ENCODE measurements around the gene BET1L.
"Not testable (repeated sequence)": the region's sequence is repeated elsewhere in the genome, so short reads cannot be mapped to it uniquely, and the experiment has no call there.

Gene BET1L

DNA sequence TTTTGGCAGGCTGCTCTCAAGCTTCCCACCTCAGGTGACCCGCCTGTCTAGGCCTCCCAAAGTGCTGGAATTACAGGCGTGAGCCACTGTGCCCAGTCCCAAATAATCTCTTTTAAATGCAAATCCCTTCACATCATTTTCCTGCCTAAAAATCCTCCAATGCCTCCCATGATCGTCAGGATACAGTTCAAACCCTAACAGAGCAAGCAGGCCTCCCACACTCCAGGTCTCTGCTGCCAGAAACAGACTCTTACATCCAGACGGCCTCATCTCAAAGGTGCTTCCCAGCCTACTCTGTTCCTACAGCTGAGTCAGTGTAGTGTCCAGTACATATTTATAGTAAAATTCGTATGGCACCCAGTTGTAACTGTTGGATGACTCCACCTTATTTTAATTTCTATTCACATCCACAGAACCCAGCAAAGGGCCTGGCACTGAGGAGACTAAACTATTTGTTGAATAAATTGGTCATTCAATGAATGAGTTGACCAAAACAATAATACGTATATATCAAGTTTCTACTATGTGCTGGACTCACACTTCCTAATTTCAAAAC, 20.7 kb upstream of the BET1L start:
- DNase-seq: no peak

DNA sequence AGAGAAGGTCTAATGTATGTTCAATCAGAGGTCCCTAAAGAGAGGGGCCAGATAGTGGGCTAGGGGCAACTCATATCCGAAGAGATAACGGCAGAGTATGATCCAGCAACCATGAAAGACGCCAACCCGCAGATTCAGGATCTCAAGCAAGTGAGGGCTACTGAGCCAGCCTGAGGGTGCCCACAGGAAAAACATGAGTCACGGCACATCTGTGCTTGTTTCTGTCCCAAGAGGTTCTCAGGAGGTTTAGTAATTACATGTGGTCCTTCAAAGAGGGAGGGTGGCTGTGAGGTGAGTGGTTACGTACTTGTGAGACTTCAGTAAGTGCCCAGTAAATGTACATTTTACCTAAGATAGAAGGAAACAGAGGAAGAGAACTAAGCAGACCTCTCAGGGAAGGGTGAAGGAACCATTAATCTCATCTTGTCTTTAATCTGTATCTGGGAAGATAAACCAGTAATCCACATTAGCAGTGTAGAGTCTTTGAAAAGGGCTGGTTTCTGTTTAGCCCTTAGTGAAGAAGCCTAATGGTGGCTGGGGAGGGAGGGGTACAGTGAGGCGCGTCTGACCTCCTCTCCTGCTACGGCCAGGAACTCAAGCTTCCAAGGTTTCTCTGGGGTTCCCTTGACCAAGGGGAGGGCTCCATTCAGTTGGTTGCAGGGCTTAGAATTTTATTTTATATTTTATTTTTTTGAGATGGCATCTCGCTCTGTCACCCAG, 18.7 kb upstream of the BET1L start:
- peak; percentile 30 for DNase-seq

DNA sequence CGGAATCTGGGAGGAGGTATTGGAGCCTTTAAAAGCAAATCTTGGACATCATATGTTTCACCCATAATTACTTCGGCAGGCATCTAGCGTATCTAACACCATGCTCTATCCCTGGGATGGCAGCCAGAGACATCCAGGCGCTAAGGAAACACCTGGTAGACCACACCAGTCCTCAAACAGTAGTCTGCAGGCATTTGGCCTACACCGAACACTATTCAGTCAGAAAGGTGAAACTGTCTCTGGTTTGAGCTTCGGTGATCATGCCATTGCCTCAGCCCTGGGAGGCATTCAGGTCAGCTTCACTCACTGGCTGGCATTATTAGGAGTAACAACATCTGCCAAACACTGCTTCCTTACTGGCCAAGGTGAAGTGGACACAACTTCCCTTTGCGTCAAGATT, 17.2 kb upstream of the BET1L start:
- no peak for DNase-seq

DNA sequence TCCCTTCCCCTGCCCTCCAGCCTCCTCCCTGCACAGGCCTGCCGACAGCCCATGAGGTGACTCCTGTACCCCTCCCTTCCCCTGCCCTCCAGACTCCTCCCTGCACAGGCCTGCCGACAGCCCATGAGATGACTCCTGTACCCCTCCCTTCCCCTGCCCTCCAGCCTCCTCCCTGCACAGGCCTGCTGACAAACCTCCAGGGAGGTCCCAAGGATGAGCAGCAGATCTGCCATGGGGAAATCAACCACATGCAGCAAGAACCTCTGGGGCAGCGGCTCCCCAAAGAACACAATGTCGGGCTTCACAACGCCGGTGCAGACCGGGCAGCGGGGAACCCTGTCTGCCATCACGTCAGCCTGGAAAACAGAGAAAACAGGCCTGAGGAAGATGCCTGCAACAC, 16.7 kb upstream of the BET1L start:
- DNase-seq: no peak

DNA sequence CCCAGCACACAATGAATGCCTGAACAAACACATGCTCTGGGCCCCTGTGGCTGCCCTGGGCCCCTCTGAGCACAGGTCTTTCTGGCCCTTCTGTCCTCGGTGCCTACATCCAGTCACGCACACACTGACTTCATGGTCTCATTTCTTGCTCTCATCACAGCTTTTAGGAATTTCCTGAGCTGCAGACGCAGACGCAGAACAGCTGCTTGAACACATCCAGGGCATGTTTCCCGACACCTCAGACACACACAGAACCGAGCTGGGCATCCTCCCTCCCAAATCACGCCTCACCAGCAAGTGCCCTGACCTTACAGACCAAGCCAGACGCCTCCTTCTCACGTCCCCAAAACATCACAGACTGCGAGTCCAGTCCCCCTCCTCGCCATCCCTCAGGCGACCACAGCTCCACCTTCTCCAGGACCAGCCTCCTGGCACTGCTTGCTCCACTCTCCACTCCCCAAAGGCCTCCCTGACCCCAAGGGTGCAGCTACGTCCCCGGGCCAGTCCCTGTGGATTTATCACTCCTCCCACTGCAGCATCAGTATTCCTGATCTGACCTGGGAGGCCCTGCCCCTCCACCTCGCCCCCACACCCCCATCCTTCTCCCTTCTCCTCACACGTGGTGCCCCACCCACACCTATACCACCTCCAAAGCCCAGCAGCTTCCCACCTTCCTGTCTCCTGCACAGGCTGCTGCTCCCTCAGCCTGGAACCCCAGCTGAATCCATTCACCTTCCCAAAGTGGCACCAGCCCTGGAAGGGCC, 16.0 kb upstream of the BET1L start:
- DNase-seq: no peak

DNA sequence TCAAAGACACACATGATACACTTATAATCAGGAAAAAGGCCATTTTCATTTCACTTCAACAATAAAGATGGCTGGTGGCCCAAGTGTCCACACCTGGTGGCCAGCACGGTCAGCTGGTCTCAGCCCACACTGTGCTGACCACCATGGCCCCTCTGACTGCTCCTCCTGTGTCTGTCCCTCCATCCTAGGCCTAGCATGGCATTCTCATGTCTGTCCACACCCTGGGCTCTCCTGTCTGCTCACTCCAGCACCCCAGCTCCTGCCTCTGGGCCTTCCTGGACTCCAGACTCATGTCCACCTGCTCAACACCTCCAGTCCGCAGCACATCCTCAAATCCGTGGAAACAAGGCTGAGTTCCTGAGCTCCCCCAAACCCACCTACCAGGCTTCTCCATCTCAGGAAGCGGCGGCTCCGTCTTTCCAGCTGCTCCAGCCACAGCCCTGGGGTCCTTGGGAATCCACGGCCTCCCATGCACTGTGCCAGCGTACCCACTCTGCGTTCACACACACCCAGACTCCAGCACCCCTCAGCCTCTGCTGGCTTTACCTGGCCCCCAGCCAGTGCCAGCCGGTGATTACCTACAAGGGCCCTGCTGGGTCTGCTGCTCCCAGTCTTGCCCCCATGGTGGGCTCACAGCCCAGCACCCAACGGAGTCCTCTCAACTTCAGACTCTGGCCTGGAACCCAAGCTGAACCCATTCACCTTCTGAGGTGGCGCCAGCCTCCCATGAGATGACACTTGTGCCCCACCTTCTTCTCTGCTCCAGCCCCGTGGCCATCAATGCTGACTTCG, 15.0 kb upstream of the BET1L start:
- DNase-seq: no peak

DNA sequence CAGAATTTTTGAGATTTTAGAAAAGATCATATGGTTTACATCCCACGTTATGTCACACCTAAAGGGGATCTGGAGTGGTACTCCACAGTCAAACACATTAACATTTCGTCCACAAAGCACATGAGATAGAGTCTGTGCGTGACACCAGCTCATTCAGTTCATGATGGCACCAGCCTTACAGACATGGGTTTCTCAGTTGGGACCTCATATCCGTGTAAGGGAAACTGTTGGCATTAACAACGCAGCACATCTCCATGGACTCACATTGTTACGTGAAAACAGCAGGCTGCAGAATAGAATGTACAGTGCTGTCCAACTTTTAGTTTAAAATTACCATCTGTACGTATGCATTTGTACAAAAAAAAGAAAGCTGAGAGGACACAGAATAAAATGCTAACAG, 14.3 kb upstream of the BET1L start:
- no peak for DNase-seq

DNA sequence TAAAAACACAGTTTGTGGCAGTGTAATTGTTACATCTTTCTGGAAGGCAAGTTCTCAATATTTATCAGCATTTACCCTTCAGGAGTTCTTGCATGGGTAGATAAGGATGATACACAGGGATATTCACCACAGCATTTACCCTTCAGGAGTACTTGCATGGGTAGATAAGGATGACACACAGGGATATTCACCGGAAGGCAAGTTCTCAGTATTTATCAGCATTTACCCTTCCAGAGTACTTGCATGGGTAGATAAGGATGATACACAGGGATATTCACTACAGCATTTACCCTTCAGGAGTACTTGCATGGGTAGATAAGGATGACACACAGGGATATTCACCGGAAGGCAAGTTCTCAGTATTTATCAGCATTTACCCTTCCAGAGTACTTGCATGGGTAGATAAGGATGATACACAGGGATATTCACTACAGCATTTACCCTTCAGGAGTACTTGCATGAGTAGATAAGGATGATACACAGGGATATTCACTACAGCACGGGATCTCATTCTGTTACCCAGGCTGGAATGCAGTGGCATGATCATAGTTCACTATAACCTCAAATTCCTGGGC, 13.5 kb upstream of the BET1L start:
- not testable (repeated sequence) for DNase-seq

DNA sequence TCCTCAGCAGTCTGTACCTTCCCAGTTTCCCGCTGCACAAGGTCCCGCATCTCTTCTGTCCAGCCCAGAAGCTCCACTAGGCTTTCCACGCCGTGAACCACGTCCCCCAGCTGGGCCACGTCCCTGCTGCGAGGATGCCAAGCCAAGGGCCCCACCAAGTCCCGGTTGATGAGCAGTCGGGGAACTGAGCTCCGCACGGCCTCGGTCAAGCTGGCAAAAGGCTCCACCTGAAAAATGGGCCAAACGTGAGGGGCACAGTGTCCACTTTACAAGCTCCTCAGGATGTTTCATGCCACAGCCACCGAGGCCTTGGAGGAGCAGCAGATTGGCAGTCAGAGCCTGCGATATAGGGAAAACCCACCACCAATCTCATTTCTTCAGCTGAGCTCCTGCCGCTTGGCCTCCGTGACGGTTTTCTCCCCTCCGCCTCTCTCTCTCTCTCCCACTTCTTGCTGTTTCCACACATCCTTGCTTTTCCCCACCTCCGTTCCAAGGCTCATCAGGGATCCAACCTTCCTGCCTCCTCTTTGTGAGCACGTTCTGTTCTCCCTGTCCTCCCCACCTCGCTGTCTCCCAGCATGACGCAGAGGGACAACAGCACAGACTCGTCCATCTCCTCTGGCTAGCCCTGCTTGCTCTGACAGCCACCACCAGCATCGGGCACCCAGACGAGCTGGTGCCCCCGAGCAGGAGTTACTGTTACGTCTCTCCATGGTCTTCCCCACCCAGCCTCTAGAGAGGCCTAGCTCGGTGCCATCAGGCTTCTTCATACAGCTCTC, 11.8 kb upstream of the BET1L start:
- no peak for DNase-seq

DNA sequence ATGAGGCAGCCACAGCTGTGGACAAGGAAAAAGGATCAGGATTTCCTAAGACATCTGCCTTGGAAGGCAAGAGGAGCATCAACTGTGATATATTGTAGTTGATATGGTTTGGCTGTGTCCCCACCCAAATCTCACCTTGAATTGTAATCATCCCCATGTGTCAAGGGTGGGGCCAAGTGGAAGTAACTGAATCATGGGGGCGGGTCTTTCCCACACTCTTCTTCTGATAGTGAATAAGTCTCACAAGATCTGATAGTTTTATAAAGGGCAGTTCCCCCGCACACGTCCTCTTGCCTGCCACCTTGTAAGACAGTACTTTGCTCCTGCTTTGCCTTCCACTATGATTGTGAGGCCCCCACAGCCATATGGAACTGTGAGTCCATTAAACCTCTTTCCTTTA, 10.5 kb upstream of the BET1L start:
- DNase-seq: no peak

DNA sequence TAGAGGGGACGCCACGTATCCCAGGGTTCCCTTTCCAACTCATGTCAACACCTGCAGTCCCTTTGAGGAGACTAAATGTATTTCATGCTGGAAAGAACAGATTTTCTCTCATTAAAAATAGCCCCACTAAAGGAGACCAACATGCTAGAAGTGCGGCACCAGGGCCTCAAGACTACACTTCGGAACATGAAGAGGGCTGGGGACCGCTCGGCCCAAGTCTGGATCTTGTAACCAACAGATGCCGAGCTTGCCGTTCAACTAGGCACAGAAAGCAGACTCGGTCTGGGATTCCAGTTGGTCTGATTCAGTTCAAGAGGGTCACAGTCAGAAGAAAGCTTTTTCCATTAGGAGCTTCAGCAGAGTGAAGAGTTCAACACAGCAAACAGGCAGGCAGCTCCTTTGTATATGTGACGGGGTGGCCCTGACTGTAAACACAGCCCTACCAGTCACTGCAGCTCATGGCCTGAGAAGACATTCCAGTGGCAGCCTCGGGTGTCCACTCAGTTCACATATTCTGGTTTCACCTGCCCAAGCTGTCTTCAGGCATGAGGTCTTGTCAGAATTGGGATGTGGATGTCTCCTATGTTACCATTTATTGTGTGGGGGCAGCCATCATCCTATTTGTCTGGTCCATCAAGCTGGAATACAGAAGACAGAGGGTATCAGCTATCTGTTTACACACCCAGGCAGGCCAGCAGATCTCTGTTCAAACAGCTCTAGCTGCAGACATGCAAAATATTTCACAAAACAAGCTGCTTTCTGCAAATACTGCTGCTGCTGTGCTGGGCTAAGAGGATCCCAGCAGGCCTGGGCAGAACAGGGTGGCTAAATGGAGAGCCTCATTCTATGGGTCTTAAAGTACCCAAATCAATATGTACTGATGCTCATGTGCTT, 9.1 kb upstream of the BET1L start:
- DNase-seq: no peak

DNA sequence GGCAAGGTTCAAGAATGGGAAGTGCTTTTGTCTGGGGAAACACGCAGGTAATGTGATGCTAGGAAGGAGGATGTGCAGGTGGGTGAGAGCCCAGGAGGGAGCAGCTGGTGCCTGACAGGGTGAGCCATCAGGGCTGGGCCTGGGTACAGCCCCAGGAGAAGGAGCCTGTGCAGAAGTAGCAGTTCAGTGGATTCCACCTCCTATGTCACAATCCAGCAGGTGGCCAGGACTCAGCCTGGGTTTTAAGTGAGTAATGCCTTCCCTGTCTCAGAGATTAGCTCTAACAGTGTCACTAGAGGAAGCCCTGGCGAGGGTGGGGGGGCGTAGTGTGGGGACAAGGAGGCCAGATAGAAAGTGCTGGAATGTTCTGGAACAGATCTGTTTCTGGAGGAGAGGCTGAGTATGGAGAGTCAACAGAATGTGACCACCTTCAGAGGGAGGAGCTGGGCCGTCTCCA, 8.4 kb upstream of the BET1L start:
- DNase-seq: no peak

DNA sequence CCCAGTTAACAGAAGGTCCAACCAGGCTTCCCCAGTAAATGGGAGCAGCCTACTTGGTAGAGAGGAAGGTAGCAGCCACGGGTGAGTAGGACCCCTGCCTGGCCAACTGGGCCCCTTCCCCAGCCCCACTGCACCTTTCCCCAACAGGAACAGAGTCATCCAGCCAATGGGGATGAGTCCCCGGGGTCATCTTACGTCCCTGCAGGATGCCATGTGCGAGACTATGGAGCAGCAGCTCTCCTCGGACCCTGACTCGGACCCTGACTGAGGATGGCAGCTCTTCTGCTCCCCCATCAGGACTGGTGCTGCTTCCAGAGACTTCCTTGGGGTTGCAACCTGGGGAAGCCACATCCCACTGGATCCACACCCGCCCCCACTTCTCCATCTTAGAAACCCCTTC, 6.9 kb upstream of the BET1L start:
- DNase-seq: no peak

DNA sequence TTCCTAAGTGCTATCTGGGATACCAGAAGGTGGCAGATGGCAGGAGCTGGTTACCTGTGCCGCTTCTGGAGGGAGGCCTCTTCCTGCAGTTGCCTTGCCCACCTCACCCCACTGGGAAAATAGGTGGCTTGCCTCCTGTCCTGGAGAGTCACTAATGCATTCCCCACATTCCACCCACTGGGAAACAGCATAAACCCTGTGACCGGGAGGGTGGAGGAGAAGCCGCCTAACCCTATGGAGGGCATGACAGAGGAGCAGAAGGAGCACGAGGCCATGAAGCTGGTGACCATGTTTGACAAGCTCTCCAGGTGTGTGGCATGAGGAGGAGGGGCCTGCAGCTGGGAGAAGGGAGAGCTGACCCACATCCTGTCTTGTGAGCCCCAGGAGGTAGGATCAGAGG, 5.9 kb upstream of the BET1L start:
- no peak for DNase-seq

DNA sequence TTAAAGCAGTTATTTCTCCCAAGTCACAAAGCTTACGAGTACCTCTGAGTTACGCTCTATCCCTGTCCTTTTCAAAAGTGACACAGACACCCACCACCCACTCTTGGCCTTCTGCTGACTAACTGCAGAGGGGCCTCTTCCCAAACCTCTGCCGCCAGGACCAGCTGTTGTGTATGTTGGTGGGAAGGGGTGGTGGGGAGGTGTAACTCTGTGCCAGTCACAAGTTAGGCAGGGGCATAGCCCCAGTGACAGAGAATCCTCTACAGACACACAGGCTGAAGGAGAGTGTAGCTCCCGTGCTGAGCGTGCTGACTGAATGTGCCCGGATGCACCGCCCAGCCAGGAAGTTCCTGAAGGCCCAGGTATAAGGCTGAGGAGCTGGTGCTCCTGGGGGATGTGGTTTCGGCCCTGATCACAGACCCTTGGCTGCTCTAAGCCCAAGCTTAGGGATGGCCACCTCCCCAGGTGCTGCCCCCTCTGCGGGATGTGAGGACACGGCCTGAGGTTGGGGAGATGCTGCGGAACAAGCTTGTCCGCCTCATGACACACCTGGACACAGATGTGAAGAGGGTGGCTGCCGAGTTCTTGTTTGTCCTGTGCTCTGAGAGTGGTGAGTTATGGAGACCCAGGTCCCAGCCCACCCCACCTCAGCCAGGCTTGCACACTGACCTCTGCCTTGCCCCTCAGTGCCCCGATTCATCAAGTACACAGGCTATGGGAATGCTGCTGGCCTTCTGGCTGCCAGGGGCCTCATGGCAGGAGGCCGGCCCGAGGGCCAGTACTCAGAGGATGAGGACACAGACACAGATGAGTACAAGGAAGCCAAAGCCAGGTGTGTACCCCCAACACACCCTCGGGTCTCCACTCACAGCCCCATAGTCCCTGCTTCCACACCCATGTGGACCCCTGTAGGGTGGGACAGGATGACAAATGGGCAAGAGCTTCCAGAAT, 5.2 kb upstream of the BET1L start:
- DNase-seq: no peak

DNA sequence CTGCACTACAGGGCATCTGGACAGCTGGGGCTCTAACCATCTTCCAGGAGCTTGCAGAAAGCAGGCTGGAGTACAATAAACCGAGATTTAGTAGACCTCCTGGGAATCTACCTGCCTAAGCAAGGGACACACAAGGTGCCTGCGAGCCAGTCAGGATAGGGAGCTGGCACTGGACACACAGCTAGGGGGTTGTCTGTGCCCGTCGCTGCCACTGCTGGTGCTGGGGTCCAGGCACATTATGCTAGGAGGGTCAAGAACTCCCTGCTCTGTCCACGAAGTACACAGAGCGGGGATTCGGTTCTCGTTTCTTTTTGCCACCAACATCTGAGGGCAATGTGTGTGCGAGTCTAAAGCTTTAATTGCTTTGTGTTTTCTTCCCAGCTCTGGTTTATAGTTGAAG, 4.5 kb upstream of the BET1L start:
- DNase-seq: no peak

DNA sequence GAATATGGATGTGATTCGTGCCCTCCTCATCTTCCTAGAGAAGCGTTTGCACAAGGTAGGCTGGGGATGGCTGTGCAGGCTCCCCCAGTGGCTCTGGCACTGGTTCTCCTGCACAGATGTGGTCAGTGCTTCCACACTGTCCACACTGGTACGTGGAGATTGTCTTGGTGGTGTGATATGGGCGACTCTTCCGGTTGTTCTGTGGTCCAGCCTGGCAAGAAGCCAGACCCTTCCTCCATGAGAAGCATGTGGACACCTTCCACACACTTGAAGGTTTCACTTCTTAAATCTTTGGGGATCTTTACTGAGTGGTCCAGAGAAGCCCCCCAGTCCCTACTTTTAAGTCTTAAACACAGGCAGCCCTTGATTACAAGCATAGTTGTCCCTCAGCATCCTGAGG, 4.1 kb upstream of the BET1L start:
- DNase-seq: no peak

DNA sequence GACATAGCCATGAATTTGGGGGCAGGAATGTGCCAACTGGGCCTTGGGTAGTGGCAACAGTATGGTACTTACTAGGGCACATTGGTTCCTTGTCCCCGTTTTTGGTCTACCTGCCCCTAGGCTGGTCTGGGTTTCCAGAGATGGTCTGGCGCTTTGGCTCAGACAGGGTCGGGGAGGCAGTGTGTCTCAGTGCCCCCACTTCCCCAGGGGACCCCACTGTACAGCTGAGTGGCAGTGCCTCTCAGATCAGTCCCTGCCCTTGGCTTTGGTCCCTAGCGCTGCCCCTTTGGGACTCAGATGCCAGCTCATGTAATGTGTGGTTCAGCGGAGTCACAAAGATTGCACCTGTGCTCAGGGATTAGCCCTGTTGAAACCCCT, 3.6 kb upstream of the BET1L start:
- no peak for DNase-seq

DNA sequence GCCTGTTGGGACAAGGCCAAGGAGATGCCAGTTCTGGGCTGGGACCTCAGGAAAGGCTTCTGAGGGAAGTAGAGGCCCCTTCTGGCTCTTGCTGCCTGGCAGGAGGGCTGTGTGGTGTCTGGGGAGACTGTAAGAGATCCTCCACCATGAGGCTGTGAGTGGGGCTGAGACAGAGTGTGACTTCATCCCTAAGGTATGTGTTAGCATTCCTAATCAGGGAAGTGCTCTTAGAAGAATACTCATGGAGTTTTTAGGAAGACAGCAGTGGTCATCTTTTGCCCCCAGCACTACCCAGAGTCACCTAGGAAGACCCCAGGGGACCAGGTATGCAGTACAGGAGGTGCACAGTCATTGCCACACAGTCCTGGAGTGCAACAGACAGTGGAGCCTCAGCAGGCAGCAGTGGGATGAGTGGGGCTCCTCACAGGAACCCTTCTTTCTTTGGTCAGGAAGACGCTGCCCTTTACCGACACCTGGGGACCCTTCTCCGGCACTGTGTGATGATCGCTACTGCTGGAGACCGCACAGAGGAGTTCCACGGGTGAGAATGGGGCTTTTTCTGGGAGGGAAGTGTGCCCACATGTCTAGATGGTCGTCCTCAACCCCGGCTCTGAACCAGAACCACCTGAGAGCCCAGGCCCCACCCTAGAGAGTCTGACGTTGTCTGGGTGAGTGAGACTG, 3.1 kb upstream of the BET1L start:
- DNase-seq: no peak

Data from stimulated activated CD4-positive, alpha-beta T cell treated with anti-CD3 and anti-CD28 coated beads, Interleukin-15, amount 100 ng/mL, for 24 hours (primary cell).